ENCODE data around the gene NUTM2F. TPM values are rescaled to one million over a fixed set of nuclear protein-coding genes. Genes with fewer than 3 reads are reported as not detected.
"Not testable (repeated sequence)": the region's sequence is repeated elsewhere in the genome, so short reads cannot be mapped to it uniquely, and the experiment has no call there.

NUTM2F gene
- polyA plus RNA-seq, 10 donors, result 0.07 TPM; not detected in 9

GRCh38 chr9:94315034-94315984, 13.1 kb downstream of the NUTM2F start:
- not testable (repeated sequence) for DNase-seq

- DNase-seq, result no peak
Measured at GRCh38 chr9:94303321-94303720, 25.1 kb downstream of the NUTM2F start.

- no peak for DNase-seq
Measured at GRCh38 chr9:94302426-94302825, 26.0 kb downstream of the NUTM2F start.

- DNase-seq, result no peak
Measured at GRCh38 chr9:94301583-94301982, 26.9 kb downstream of the NUTM2F start.

GRCh38 chr9:94300470-94301301, 27.8 kb downstream of the NUTM2F start:
- no peak for DNase-seq

- no peak for DNase-seq
Measured at GRCh38 chr9:94298949-94299599, 29.4 kb downstream of the NUTM2F start.

GRCh38 chr9:94289691-94290090, 38.8 kb downstream of the NUTM2F start:
- no peak for DNase-seq

GRCh38 chr9:94287877-94288513, 40.4 kb downstream of the NUTM2F start:
- DNase-seq, result peak in 1 of 3 donors; percentile 11

- DNase-seq, result no peak
Measured at GRCh38 chr9:94286116-94286515, 42.3 kb downstream of the NUTM2F start.

- no peak for DNase-seq
Measured at GRCh38 chr9:94281101-94281500, 47.3 kb downstream of the NUTM2F start.

GRCh38 chr9:94280409-94280989, 47.9 kb downstream of the NUTM2F start:
- no peak for DNase-seq

GRCh38 chr9:94277885-94278536, 50.4 kb downstream of the NUTM2F start:
- DNase-seq, result no peak

GRCh38 chr9:94277029-94277428, 51.4 kb downstream of the NUTM2F start:
- DNase-seq, result not testable (repeated sequence)

GRCh38 chr9:94270009-94270408, 58.4 kb downstream of the NUTM2F start:
- no peak for DNase-seq

GRCh38 chr9:94269264-94269663, 59.2 kb downstream of the NUTM2F start:
- no peak for DNase-seq

Other genes starting within 250 kb of the NUTM2F start
- 10 to 100 TPM in 2 of 10 donors, 1 to 10 TPM in 8; 5.0 to 11.1 (median 8.3) TPM for gene PTPDC1, start 244.2 kb downstream of the NUTM2F start, polyA plus RNA-seq (ENCODE audit: insufficient read length in 10 of 10)
- 1 to 10 TPM; 1.9 to 6.7 (median 3.7) TPM for gene ZNF169, start 69.3 kb downstream of the NUTM2F start, polyA plus RNA-seq (ENCODE audit: insufficient read length in 10 of 10)
- 10 to 100 TPM in 1 of 10 donors, 1 to 10 TPM in 9; 1.4 to 11.1 (median 4.5) TPM for gene PCAT7, start 226.4 kb upstream of the NUTM2F start, polyA plus RNA-seq (ENCODE audit: insufficient read length in 10 of 10)